HepG2 (cell line): Measurements from ENCODE around the gene SELL. TPM values are rescaled to one million over a fixed set of nuclear protein-coding genes. Genes with fewer than 3 reads are reported as not detected.

Experiments
- ATAC-seq: fragments of 200-7000 bp; cut with Tn5 transposase; 3 replicates; pipeline ENCODE4 v1.9.1; 2020; ENCODE audit warnings: mild to moderate bottlenecking, moderate library complexity
- BruUV-seq: library from RNA; stranded (reverse); fragments of 400-500 nt; replicated peaks from 2 replicates; lab custom pipeline; 2021; lab: Mats Ljungman, UMichigan
- CTCF ChIA-PET: fragments of 300-600 bp; formaldehyde crosslinking; extraction: SDS; loops from one replicate; lab custom pipeline; 2021; ENCODE audit warnings: low total read pairs, inconsistent platforms, low intra/inter-chr PET ratio; lab: Yijun Ruan, JAX
- POLR2A ChIA-PET: fragments of 350-600 bp; sonication (Branson Sonifier 250); formaldehyde crosslinking; loops from one replicate; lab custom pipeline; 2020; ENCODE audit warnings: antibody characterized with exemption, inconsistent platforms; lab: Yijun Ruan, JAX
- DNase-seq: peaks from one replicate; pipeline ENCODE4 v3.0.0-alpha.2; 2015; ENCODE audit warnings: low spot score
- FAIRE-seq: peaks from 3 replicates; lab custom pipeline; 2011; peaks lifted over from hg19 to GRCh38; lab: Jason Lieb, UNC
- H2AFZ ChIP-seq: one replicate; pipeline ENCODE4 v1.6.1; 2011; ENCODE audit warnings: low read length, inconsistent platforms
- H3K27ac ChIP-seq: fragments of 300-600 bp; 3 replicates; pipeline ENCODE4 v1.8.0; 2011; ENCODE audit warnings: mixed run types, mild to moderate bottlenecking, mixed read lengths, low read length, inconsistent platforms; ENCODE audit not compliant: insufficient read depth; ENCODE audit errors: extremely low read length
- H3K27me3 ChIP-seq, 2 experiments: fragments of 200-600 bp in 1 of 2; 2 replicates in 1 of 2; 3 replicates in 1 of 2; pipeline versions ENCODE4 v1.6.0 to v1.8.0; 2011; ENCODE audit warnings: low read length in 2 of 2, mild to moderate bottlenecking in 2 of 2, moderate library complexity in 2 of 2, inconsistent platforms in 1 of 2; ENCODE audit not compliant: insufficient read depth in 2 of 2, control insufficient read depth in 1 of 2
- H3K36me3 ChIP-seq, 2 experiments: fragments of 200-600 bp in 1 of 2; replicated peaks in 1 of 2; 2 replicates in 1 of 2; 3 replicates in 1 of 2; pipeline versions ENCODE4 v1.5.1 to v1.8.0; 2011; ENCODE audit warnings: low read length in 2 of 2, inconsistent platforms in 1 of 2; ENCODE audit not compliant: insufficient read depth in 2 of 2, control insufficient read depth in 1 of 2
- H3K4me1 ChIP-seq: 2 replicates; pipeline ENCODE4 v1.5.1; 2012; ENCODE audit warnings: low read length, inconsistent platforms; ENCODE audit not compliant: insufficient read depth
- H3K4me2 ChIP-seq: 2 replicates; pipeline ENCODE4 v1.6.0; 2011; ENCODE audit warnings: low read depth, low read length, inconsistent platforms
- H3K4me3 ChIP-seq, 3 experiments: fragments of 200-600 bp in 1 of 3; sonication (generic), shearing (Covaris generic) in 1 of 3; replicated peaks in 1 of 3; 2 replicates each; pipeline ENCODE4 v1.5.1; 2011 to 2016; ENCODE audit warnings: low read length in 3 of 3, inconsistent platforms in 2 of 3, low read depth in 2 of 3, mild to moderate bottlenecking in 2 of 3, control low read depth in 1 of 3, mixed read lengths in 1 of 3; ENCODE audit not compliant: insufficient read depth in 1 of 3
- H3K79me2 ChIP-seq: one replicate; pipeline ENCODE4 v1.6.1; 2011; ENCODE audit warnings: low read length, inconsistent platforms; ENCODE audit not compliant: insufficient read depth
- H3K9ac ChIP-seq: 2 replicates; pipeline ENCODE4 v1.6.0; 2011; ENCODE audit warnings: mild to moderate bottlenecking, low read depth, low read length, inconsistent platforms; ENCODE audit not compliant: insufficient read depth
- H3K9me3 ChIP-seq: 2 replicates; pipeline ENCODE4 v1.5.1; 2012; ENCODE audit warnings: mild to moderate bottlenecking, low read length
- H4K20me1 ChIP-seq: 2 replicates; pipeline ENCODE4 v1.6.0; 2011; ENCODE audit warnings: inconsistent platforms, mild to moderate bottlenecking, low read length, moderate library complexity; ENCODE audit not compliant: insufficient read depth
- CC2D1A ChIP-seq: sonication (generic); formaldehyde crosslinking; IDR thresholded peaks from 2 replicates; pipeline ENCODE4 v1.8.1; 2023; ENCODE audit warnings: mild to moderate bottlenecking, missing genetic modification reagents
- GATAD2A ChIP-seq: IDR thresholded peaks from 2 replicates; pipeline ENCODE4 v1.6.1; 2016
- KAT7 ChIP-seq: IDR thresholded peaks from 2 replicates; pipeline ENCODE4 v1.6.1; 2018; ENCODE audit warnings: borderline replicate concordance, missing compliant biosample characterization
- KLF16 ChIP-seq, 2 experiments: sonication (generic) in 1 of 2; formaldehyde crosslinking in 1 of 2; IDR thresholded peaks; 2 replicates each; pipeline versions ENCODE4 v1.6.1 to v1.8.0; 2016 to 2023; ENCODE audit warnings: missing genetic modification reagents in 2 of 2, missing compliant biosample characterization in 1 of 2
- NFIB ChIP-seq: sonication (generic); formaldehyde crosslinking; IDR thresholded peaks from 2 replicates; pipeline ENCODE4 v1.9.0; 2021; ENCODE audit warnings: missing genetic modification reagents, mild to moderate bottlenecking, borderline replicate concordance
- NFIC ChIP-seq: IDR thresholded peaks from 2 replicates; pipeline ENCODE4 v1.6.1; 2012; ENCODE audit warnings: mild to moderate bottlenecking, low read length, inconsistent platforms
- ZNF274 ChIP-seq: sonication (generic); formaldehyde crosslinking; IDR thresholded peaks from 2 replicates; pipeline ENCODE4 v1.5.1; 2020; ENCODE audit warnings: mild to moderate bottlenecking, missing genetic modification reagents
- WGBS: methylation state at CpG from one replicate; pipeline ENCODE4 v1.1.6; 2017; ENCODE audit warnings: low lambda C conversion rate; 5-methylcytosine and 5-hydroxymethylcytosine counted together
- in situ Hi-C: cut with HindIII; loops from 2 replicates; pipeline ENCODE4 v1.10.0; 2017; ENCODE audit warnings: low pct_unique_long_range_greater_than_20kb; ENCODE audit not compliant: extremely low pct_ligation_motif_present
- intact Hi-C: fragments of 100-400 bp; cut with micrococcal nuclease; formaldehyde crosslinking; loops from one replicate; pipeline ENCODE4 v1.10.0; 2022; ENCODE audit not compliant: unreplicated experiment
- polyA plus RNA-seq, 8 experiments: library from polyadenylated mRNA; depleted of rRNA in 3 of 8; stranded (reverse) in 7 of 8; unstranded in 1 of 8; fragments of >200 nt; fragmentation: Illumina TruSeq in 4 of 8; extraction: Trizol in 4 of 8; gene quantifications; 2 replicates each; pipeline versions ENCODE4 v1.2.1 to v1.2.3, GENCODE V29; 2011 to 2016; ENCODE audit warnings: low read depth in 4 of 8, missing spikeins in 1 of 8, mixed read lengths in 1 of 8; ENCODE audit not compliant: insufficient read depth in 1 of 8
- total RNA-seq, 5 experiments: library from RNA; depleted of rRNA; stranded (reverse); fragments of >200 nt; fragmentation: Illumina TruSeq; extraction: Trizol; gene quantifications; 2 replicates each; pipeline ENCODE4 v1.2.3, GENCODE V29; 2016; ENCODE audit warnings: low read depth in 1 of 5
- TF ChIP-seq, protein P1 (sequence below): sonication (generic); formaldehyde crosslinking; IDR thresholded peaks from 2 replicates; pipeline ENCODE4 v1.5.0; 2020; ENCODE audit warnings: mild to moderate bottlenecking, missing genetic modification reagents, moderate library complexity
- TF ChIP-seq, protein P2 (sequence below): sonication (generic); formaldehyde crosslinking; IDR thresholded peaks from 2 replicates; pipeline ENCODE4 v1.5.1; 2020; ENCODE audit warnings: missing genetic modification reagents, mild to moderate bottlenecking, borderline replicate concordance
- TF ChIP-seq, protein P3 (sequence below): sonication (generic); formaldehyde crosslinking; IDR thresholded peaks from 2 replicates; pipeline ENCODE4 v1.5.0; 2020; ENCODE audit warnings: mild to moderate bottlenecking, low read depth, missing genetic modification reagents, borderline replicate concordance
- TF ChIP-seq, protein P4 (sequence below): sonication (generic); formaldehyde crosslinking; IDR thresholded peaks from 2 replicates; pipeline ENCODE4 v1.4.0; 2020; ENCODE audit warnings: mild to moderate bottlenecking, missing genetic modification reagents, borderline replicate concordance
- TF ChIP-seq, protein P5 (sequence below): sonication (generic); formaldehyde crosslinking; IDR thresholded peaks from 2 replicates; pipeline ENCODE4 v1.5.0; 2020; ENCODE audit warnings: missing genetic modification reagents
- TF ChIP-seq, protein P6 (sequence below): IDR thresholded peaks from 2 replicates; pipeline ENCODE4 v1.6.1; 2016; ENCODE audit warnings: low read depth, missing genetic modification reagents, missing compliant biosample characterization

SELL gene
- total and polyA plus RNA-seq, 2 of the 13 experiments (the other 11 are each of a cell fraction or from before 2014, with no cell fraction given): 0.13 to 0.18 TPM

DNA sequence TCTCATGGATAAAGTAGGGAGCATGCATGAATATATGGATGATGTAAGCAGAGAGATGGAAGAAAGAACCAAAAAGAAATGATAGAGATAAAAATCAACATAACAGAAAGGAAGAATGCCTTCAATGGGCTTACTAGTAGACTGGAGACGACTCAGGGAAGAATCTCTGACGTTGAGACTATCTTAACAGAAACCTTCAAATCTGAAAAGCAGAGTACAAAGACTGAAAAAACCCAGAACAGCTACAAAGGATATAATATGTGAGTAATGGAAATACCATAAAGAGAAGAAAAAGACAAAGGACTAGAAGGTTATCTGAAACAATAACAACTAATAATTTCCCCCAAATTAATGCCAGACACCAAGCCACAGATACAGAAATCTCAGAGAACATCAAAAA, 63.2 kb downstream of the SELL start:
- CTCF ChIA-PET: no interaction called here
- peaks cover 0 to 5% of the 10 kb centered on the region in 2 experiments; a peak in 1 of 5 replicates for H3K27me3 ChIP-seq
- BruUV-seq: no TSS peak
- ATAC-seq (no peak), DNase-seq (no peak), FAIRE-seq (no peak)
- in situ Hi-C loops (no loop called here), intact Hi-C loops (no loop called here)
- POLR2A ChIA-PET: no interaction called here
- H3K4me3 ChIP-seq: no peak overlapping the region
- WGBS: 0% methylated on average over 2 of the region's 2 CpGs
- H2AFZ ChIP-seq: no peak overlapping the region
- H3K9ac ChIP-seq: no peak overlapping the region
- no peak overlapping the region for H3K27ac ChIP-seq
- no peak overlapping the region for H3K4me2 ChIP-seq
- no peaks in the 10 kb centered on the region for H3K9me3 ChIP-seq
- H3K79me2 ChIP-seq: no peaks in the 10 kb centered on the region
- no peaks in the 10 kb centered on the region for H4K20me1 ChIP-seq
- no peaks in the 10 kb centered on the region for H3K4me1 ChIP-seq
- H3K36me3 ChIP-seq: no peaks in the 10 kb centered on the region
- TF ChIP-seq, protein P1, sequence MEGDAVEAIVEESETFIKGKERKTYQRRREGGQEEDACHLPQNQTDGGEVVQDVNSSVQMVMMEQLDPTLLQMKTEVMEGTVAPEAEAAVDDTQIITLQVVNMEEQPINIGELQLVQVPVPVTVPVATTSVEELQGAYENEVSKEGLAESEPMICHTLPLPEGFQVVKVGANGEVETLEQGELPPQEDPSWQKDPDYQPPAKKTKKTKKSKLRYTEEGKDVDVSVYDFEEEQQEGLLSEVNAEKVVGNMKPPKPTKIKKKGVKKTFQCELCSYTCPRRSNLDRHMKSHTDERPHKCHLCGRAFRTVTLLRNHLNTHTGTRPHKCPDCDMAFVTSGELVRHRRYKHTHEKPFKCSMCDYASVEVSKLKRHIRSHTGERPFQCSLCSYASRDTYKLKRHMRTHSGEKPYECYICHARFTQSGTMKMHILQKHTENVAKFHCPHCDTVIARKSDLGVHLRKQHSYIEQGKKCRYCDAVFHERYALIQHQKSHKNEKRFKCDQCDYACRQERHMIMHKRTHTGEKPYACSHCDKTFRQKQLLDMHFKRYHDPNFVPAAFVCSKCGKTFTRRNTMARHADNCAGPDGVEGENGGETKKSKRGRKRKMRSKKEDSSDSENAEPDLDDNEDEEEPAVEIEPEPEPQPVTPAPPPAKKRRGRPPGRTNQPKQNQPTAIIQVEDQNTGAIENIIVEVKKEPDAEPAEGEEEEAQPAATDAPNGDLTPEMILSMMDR: no peak
- TF ChIP-seq, protein P2, sequence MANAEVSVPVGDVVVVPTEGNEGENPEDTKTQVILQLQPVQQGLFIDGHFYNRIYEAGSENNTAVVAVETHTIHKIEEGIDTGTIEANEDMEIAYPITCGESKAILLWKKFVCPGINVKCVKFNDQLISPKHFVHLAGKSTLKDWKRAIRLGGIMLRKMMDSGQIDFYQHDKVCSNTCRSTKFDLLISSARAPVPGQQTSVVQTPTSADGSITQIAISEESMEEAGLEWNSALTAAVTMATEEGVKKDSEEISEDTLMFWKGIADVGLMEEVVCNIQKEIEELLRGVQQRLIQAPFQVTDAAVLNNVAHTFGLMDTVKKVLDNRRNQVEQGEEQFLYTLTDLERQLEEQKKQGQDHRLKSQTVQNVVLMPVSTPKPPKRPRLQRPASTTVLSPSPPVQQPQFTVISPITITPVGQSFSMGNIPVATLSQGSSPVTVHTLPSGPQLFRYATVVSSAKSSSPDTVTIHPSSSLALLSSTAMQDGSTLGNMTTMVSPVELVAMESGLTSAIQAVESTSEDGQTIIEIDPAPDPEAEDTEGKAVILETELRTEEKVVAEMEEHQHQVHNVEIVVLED (CRISPR knock-in tag): no peak
- no peak for TF ChIP-seq GATAD2A
- no peak for TF ChIP-seq KLF16 (CRISPR knock-in tag; IDR thresholded peaks at IDR 0.05)
- TF ChIP-seq CC2D1A (CRISPR knock-in tag): no peak
- TF ChIP-seq ZNF274: no peak
- TF ChIP-seq, protein P3, sequence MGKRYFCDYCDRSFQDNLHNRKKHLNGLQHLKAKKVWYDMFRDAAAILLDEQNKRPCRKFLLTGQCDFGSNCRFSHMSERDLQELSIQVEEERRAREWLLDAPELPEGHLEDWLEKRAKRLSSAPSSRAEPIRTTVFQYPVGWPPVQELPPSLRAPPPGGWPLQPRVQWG (CRISPR knock-in tag): no peak
- TF ChIP-seq NFIC: no peak
- TF ChIP-seq, protein P4, sequence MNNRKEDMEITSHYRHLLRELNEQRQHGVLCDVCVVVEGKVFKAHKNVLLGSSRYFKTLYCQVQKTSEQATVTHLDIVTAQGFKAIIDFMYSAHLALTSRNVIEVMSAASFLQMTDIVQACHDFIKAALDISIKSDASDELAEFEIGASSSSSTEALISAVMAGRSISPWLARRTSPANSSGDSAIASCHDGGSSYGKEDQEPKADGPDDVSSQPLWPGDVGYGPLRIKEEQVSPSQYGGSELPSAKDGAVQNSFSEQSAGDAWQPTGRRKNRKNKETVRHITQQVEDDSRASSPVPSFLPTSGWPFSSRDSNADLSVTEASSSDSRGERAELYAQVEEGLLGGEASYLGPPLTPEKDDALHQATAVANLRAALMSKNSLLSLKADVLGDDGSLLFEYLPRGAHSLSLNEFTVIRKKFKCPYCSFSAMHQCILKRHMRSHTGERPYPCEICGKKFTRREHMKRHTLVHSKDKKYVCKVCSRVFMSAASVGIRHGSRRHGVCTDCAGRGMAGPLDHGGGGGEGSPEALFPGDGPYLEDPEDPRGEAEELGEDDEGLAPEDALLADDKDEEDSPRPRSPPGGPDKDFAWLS (CRISPR knock-in tag): no peak
- TF ChIP-seq, protein P5, sequence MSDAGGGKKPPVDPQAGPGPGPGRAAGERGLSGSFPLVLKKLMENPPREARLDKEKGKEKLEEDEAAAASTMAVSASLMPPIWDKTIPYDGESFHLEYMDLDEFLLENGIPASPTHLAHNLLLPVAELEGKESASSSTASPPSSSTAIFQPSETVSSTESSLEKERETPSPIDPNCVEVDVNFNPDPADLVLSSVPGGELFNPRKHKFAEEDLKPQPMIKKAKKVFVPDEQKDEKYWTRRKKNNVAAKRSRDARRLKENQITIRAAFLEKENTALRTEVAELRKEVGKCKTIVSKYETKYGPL (CRISPR knock-in tag): no peak
- TF ChIP-seq, protein P6, sequence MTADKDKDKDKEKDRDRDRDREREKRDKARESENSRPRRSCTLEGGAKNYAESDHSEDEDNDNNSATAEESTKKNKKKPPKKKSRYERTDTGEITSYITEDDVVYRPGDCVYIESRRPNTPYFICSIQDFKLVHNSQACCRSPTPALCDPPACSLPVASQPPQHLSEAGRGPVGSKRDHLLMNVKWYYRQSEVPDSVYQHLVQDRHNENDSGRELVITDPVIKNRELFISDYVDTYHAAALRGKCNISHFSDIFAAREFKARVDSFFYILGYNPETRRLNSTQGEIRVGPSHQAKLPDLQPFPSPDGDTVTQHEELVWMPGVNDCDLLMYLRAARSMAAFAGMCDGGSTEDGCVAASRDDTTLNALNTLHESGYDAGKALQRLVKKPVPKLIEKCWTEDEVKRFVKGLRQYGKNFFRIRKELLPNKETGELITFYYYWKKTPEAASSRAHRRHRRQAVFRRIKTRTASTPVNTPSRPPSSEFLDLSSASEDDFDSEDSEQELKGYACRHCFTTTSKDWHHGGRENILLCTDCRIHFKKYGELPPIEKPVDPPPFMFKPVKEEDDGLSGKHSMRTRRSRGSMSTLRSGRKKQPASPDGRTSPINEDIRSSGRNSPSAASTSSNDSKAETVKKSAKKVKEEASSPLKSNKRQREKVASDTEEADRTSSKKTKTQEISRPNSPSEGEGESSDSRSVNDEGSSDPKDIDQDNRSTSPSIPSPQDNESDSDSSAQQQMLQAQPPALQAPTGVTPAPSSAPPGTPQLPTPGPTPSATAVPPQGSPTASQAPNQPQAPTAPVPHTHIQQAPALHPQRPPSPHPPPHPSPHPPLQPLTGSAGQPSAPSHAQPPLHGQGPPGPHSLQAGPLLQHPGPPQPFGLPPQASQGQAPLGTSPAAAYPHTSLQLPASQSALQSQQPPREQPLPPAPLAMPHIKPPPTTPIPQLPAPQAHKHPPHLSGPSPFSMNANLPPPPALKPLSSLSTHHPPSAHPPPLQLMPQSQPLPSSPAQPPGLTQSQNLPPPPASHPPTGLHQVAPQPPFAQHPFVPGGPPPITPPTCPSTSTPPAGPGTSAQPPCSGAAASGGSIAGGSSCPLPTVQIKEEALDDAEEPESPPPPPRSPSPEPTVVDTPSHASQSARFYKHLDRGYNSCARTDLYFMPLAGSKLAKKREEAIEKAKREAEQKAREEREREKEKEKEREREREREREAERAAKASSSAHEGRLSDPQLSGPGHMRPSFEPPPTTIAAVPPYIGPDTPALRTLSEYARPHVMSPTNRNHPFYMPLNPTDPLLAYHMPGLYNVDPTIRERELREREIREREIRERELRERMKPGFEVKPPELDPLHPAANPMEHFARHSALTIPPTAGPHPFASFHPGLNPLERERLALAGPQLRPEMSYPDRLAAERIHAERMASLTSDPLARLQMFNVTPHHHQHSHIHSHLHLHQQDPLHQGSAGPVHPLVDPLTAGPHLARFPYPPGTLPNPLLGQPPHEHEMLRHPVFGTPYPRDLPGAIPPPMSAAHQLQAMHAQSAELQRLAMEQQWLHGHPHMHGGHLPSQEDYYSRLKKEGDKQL (CRISPR knock-in tag): no peak
- TF ChIP-seq NFIB (CRISPR knock-in tag): no peak
- no peak for TF ChIP-seq KAT7 (CRISPR knock-in tag)
